GM12874 (cell line): ENCODE measurements around the gene HIVEP1.

ENCODE experiments used
- CTCF ChIP-seq: IDR thresholded peaks from 2 replicates; pipeline ENCODE4 v1.5.1; 2011; ENCODE audit warnings: low read depth, mild to moderate bottlenecking, control low read depth, low read length, moderate library complexity; ENCODE audit not compliant: insufficient read depth

Gene HIVEP1

GRCh38 chr6:12189150-12189549, 177.0 kb downstream of the HIVEP1 start:
- TF ChIP-seq CTCF, result no peak

- no peak for TF ChIP-seq CTCF
Measured at GRCh38 chr6:12189661-12190060, 177.5 kb downstream of the HIVEP1 start.

DNA sequence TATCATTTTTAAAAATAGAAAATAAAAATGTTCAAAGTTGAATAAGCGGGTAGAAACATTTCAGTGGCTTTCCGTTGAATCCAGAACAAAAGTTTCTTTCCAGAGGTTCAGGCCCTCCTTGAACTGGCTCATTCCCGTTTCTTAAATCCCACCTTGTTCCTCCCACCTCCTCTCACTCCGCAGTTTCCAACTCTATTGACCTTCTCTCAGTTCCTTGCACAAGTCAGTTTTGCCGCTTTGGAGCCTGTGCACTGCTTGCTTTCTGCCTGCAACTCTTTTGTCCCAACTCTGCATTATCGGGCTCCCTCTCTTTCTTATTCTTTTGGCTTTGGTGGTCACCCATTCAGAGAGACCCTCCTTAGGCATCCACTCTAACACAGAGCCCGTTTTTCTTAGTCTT, 178.1 kb downstream of the HIVEP1 start:
- TF ChIP-seq CTCF, result no peak

DNA sequence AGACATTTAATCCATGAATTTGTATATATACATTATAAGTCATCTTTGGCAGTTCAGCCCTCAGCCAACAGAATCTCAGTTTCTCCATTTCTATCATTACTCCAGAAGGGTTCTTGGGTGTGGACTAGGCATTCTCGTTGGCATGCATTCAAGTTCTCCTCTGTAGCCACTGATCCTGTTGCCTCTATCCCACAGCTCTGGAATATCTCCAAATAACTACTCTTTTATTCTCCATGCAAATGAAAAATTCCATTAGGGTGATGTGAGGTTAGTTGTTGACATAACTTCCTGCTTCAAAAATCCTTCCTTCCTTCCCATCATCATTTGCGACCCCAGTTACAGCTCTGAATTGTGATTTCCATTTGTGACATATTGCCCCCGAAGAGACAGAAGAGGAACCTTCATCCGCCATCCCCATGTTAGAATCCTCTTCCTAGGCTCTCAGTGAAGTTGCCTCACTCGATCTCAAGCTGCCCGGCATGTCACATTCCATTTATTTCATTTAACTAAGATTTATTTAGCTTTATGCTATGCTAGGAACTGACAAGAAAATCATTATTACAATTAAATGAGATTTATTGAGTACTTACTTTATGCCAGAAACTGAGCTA, 184.3 kb downstream of the HIVEP1 start:
- TF ChIP-seq CTCF, result no peak

- no peak for TF ChIP-seq CTCF
Measured at GRCh38 chr6:12198851-12199250, 186.7 kb downstream of the HIVEP1 start.

DNA sequence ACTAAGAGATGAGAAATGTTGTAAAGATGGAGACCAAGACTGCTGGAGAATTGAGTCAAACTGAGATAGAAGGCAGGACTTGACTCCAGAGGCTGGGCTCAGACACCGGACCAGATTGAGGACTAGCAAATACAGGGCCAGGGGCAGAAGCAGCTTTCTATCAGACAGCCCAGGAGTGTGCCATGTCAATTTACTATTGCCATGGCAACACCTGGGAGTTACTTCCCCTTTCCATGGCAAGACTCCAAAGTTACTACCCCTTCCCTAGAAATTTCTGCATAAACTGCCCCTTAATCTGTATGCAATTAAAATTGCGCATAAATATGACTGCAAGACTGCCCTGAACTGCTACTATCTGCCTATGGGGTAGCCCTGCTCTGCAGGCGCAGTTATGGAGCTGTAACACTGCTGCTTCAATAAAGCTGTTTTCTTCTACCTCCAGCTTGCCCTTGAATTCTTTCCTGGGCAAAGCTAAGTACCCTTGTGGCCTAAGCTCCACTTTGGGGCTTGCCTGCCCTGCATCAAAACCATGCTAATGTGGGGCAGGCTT, 188.0 kb downstream of the HIVEP1 start:
- no peak for TF ChIP-seq CTCF

- no peak for TF ChIP-seq CTCF
Measured at GRCh38 chr6:12200761-12201160, 188.6 kb downstream of the HIVEP1 start.

DNA sequence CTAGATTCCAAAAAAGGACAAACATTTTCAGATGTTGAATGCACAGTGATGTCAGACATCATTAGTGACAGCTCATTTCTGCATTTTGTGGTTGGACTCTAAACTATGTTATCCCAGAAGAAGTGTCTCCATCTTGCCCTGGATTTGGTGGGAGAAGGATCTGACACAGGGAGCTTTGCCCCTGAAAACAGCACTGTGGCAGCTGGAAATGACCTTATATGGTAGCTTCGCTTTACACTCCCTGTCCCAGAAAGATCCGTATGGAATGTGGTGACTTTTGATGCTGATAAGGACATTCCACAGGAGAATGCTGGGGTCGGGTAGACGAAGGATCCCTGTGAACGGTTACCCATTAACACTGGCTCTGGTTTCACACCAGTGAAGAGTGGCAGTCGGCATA, 190.9 kb downstream of the HIVEP1 start:
- no peak for TF ChIP-seq CTCF
